Thyroid gland (tissue), 4 donors: Measurements from ENCODE around the gene IL12A. TPM values are rescaled to one million over a fixed set of nuclear protein-coding genes. Genes with fewer than 3 reads are reported as not detected.

Source experiments
- DNase-seq, 2 donors: peaks; one replicate each; pipeline ENCODE4 v3.0.0-alpha.2; 2019
- H3K27ac ChIP-seq, 3 donors: fragments of 200-600 bp; sonication (generic); 1 replicate in 2 of 3; 2 replicates in 1 of 3; pipeline ENCODE4 v1.5.1; 2016 to 2019; ENCODE audit warnings: mild to moderate bottlenecking in 1 of 3, moderate library complexity in 1 of 3
- H3K27me3 ChIP-seq: fragments of 200-600 bp; sonication (generic); one replicate; pipeline ENCODE4 v1.5.1; 2019
- H3K36me3 ChIP-seq, 2 donors: fragments of 200-600 bp; sonication (generic); one replicate each; pipeline ENCODE4 v1.5.1; 2016 to 2019
- H3K4me1 ChIP-seq, 2 donors: fragments of 200-600 bp; sonication (generic); one replicate each; pipeline ENCODE4 v1.5.1; 2017 to 2019
- H3K4me3 ChIP-seq, 3 donors: fragments of 200-600 bp; sonication (generic); replicated peaks in 1 of 3; 1 replicate in 2 of 3; 2 replicates in 1 of 3; pipeline ENCODE4 v1.5.1; 2016; ENCODE audit warnings: mild to moderate bottlenecking in 1 of 3
- H3K9me3 ChIP-seq: fragments of 200-600 bp; sonication (generic); one replicate; pipeline ENCODE4 v1.5.1; 2017
- CTCF ChIP-seq, 6 experiments: fragments of 200-600 bp in 3 of 6; fragments of 450-650 bp in 3 of 6; sonication (generic) in 3 of 6; IDR thresholded peaks; one replicate each; pipeline ENCODE4 v1.5.1; 2016 to 2019; ENCODE audit warnings: antibody characterized with exemption in 6 of 6, mild to moderate bottlenecking in 2 of 6, inconsistent platforms in 1 of 6, moderate library complexity in 1 of 6
- POLR2A ChIP-seq, 2 donors: fragments of 450-650 bp; IDR thresholded peaks; one replicate each; pipeline ENCODE4 v1.6.1; 2017; ENCODE audit warnings: antibody characterized with exemption in 2 of 2, mild to moderate bottlenecking in 2 of 2, moderate library complexity in 1 of 2
- WGBS, 2 donors: methylation state at CpG; one replicate each; pipeline ENCODE4 v1.1.5; 2017; 5-methylcytosine and 5-hydroxymethylcytosine counted together
- intact Hi-C: fragments of 100-400 bp; cut with DNase I; formaldehyde crosslinking; loops from one replicate; pipeline ENCODE4 v1.15.1; 2023
- total RNA-seq, 4 donors: library from RNA; depleted of rRNA; stranded (reverse); fragments of >200 nt; gene quantifications; one replicate each; pipeline ENCODE4 v1.2.3, GENCODE V29; 2016

Gene IL12A
- total RNA-seq, 4 donors from 2014 or later: 0.75 to 1.4 TPM; not detected in 2

- Histone ChIP-seq H3K9me3 (no peaks in the 10 kb centered on the region), H3K27ac (no peak overlapping the region), H3K27me3 (no peaks in the 10 kb centered on the region), H3K36me3 (no peaks in the 10 kb centered on the region), H3K4me1 (no peaks in the 10 kb centered on the region), H3K4me3 (no peak overlapping the region)
- DNase-seq: no peak
- no peak for TF ChIP-seq CTCF (IDR thresholded peaks at IDR 0.05)
- no peak for TF ChIP-seq POLR2A (IDR thresholded peaks at IDR 0.05)
- WGBS, 2 donors: 69 to 73% methylated on average over 5 of the region's 5 CpGs
- intact Hi-C loops: no loop called here
These were observed 40.0 kb upstream of the IL12A start for GRCh38 chr3:159948429-159949144.

- Histone ChIP-seq H3K4me1 (no peaks in the 10 kb centered on the region), H3K4me3 (no peak overlapping the region), H3K27ac (no peak overlapping the region), H3K36me3 (no peaks in the 10 kb centered on the region), H3K9me3 (no peaks in the 10 kb centered on the region), H3K27me3 (no peaks in the 10 kb centered on the region)
- DNase-seq: no peak
- no peak for TF ChIP-seq POLR2A (IDR thresholded peaks at IDR 0.05)
- no peak for TF ChIP-seq CTCF (IDR thresholded peaks at IDR 0.05)
- 82 to 88% methylated on average over 3 of the region's 3 CpGs for WGBS, 2 donors
- intact Hi-C loops: no loop called here
These were observed 38.3 kb upstream of the IL12A start for GRCh38 chr3:159950156-159950898.

- Histone ChIP-seq H3K27ac (no peak overlapping the region), H3K4me3 (no peak overlapping the region), H3K27me3 (no peaks in the 10 kb centered on the region), H3K9me3 (no peaks in the 10 kb centered on the region), H3K4me1 (no peaks in the 10 kb centered on the region), H3K36me3 (no peaks in the 10 kb centered on the region)
- DNase-seq: no peak
- 53 to 65% methylated on average over 2 of the region's 2 CpGs for WGBS, 2 donors
- intact Hi-C loops: no loop called here
- TF ChIP-seq CTCF (IDR thresholded peaks at IDR 0.05) (no peak), POLR2A (IDR thresholded peaks at IDR 0.05) (no peak)
These were observed 37.1 kb upstream of the IL12A start for GRCh38 chr3:159951540-159951939.

- intact Hi-C loops: no loop called here
- Histone ChIP-seq H3K27me3 (no peaks in the 10 kb centered on the region), H3K4me1 (no peaks in the 10 kb centered on the region), H3K27ac (no peak overlapping the region), H3K36me3 (no peaks in the 10 kb centered on the region), H3K4me3 (no peak overlapping the region), H3K9me3 (no peaks in the 10 kb centered on the region)
- TF ChIP-seq CTCF (IDR thresholded peaks at IDR 0.05) (no peak), POLR2A (IDR thresholded peaks at IDR 0.05) (no peak)
- no peak for DNase-seq
- WGBS, 2 donors: 84 to 89% methylated on average over 2 of the region's 2 CpGs
These were observed 35.1 kb upstream of the IL12A start for GRCh38 chr3:159953325-159954085.
